Spleen (tissue), 11 donors: ENCODE data around the gene ZNF236. TPM values are rescaled to one million over a fixed set of nuclear protein-coding genes. Genes with fewer than 3 reads are reported as not detected.

Source experiments
- DNase-seq: peaks from one replicate; pipeline ENCODE4 v3.0.0-alpha.2; 2020
- H3K27ac ChIP-seq, 8 donors: fragments of 200-600 bp; sonication (generic) in 7 of 8; 1 replicate in 4 of 8; 2 replicates in 4 of 8; pipeline versions ENCODE4 v1.5.0 to v1.8.0; 2016 to 2021; ENCODE audit warnings: inconsistent platforms in 4 of 8, mild to moderate bottlenecking in 4 of 8, moderate library complexity in 1 of 8
- H3K27me3 ChIP-seq, 7 donors: fragments of 200-600 bp; sonication (generic) in 6 of 7; replicated peaks in 1 of 7; 1 replicate in 4 of 7; 2 replicates in 3 of 7; pipeline versions ENCODE4 v1.5.0 to v1.8.0; 2016 to 2021; ENCODE audit warnings: inconsistent platforms in 3 of 7, mild to moderate bottlenecking in 1 of 7
- H3K36me3 ChIP-seq, 6 donors: fragments of 200-600 bp; sonication (generic) in 5 of 6; 1 replicate in 4 of 6; 2 replicates in 2 of 6; pipeline versions ENCODE4 v1.5.0 to v1.8.0; 2016 to 2021; ENCODE audit warnings: inconsistent platforms in 2 of 6
- H3K4me1 ChIP-seq, 6 donors: fragments of 200-600 bp; sonication (generic) in 5 of 6; 1 replicate in 3 of 6; 2 replicates in 3 of 6; pipeline versions ENCODE4 v1.5.0 to v1.8.0; 2016 to 2021; ENCODE audit warnings: inconsistent platforms in 3 of 6
- H3K4me3 ChIP-seq, 8 donors: fragments of 200-600 bp; sonication (generic) in 7 of 8; 1 replicate in 4 of 8; 2 replicates in 4 of 8; pipeline versions ENCODE4 v1.5.0 to v1.8.0; 2016 to 2021; ENCODE audit warnings: inconsistent platforms in 4 of 8, mild to moderate bottlenecking in 4 of 8, moderate library complexity in 2 of 8
- H3K9me3 ChIP-seq, 8 donors: fragments of 200-600 bp; sonication (generic) in 7 of 8; 1 replicate in 4 of 8; 2 replicates in 4 of 8; pipeline versions ENCODE4 v1.5.0 to v1.8.0; 2016 to 2021; ENCODE audit warnings: inconsistent platforms in 4 of 8
- POLR2A ChIP-seq, 3 donors: fragments of 450-650 bp; IDR thresholded peaks; one replicate each; pipeline ENCODE4 v1.5.1; 2017; ENCODE audit warnings: antibody characterized with exemption in 3 of 3, mild to moderate bottlenecking in 1 of 3
- POLR2AphosphoS5 ChIP-seq, 3 donors: sonication (generic); formaldehyde crosslinking; IDR thresholded peaks; one replicate each; pipeline ENCODE4 v1.5.1; 2017; ENCODE audit warnings: antibody characterized with exemption in 3 of 3
- WGBS, 5 donors: extraction: QIAGEN DNeasy Blood & Tissue Kit in 3 of 5; methylation state at CpG; one replicate each; pipeline versions ENCODE4 v1.1.5 to v1.1.7; 2013 to 2018; 5-methylcytosine and 5-hydroxymethylcytosine counted together
- intact Hi-C: fragments of 100-400 bp; cut with DNase I; formaldehyde crosslinking; loops from one replicate; pipeline ENCODE4 v1.15.0; 2023; ENCODE audit warnings: low total_unique reads
- polyA plus RNA-seq, 3 donors: library from polyadenylated mRNA; stranded (reverse); fragments of 200-250 nt; gene quantifications; one replicate each; pipeline ENCODE4 v1.2.1, GENCODE V29; 2013
- total RNA-seq, 7 donors: library from RNA; depleted of rRNA in 3 of 7; stranded (reverse); fragments of >200 nt in 3 of 7; fragmentation: NEBNext Ultra II Directional in 4 of 7; extraction: Animal tissue kit (Norgen Biotek cat#: 25700) in 4 of 7; gene quantifications; one replicate each; pipeline versions ENCODE4 v1.1.0 to v1.2.1, GENCODE V29; 2016 to 2021
- TF ChIP-seq, protein P1 (sequence below), 11 experiments: fragments of 200-600 bp in 7 of 11; fragments of 450-650 bp in 4 of 11; sonication (generic) in 4 of 11; IDR thresholded peaks in 8 of 11; conservative IDR thresholded peaks in 3 of 11; 1 replicate in 7 of 11; 2 replicates in 4 of 11; pipeline versions ENCODE4 v1.4.0 to v1.8.0; 2016 to 2021; ENCODE audit warnings: antibody characterized with exemption in 11 of 11, inconsistent platforms in 4 of 11, mild to moderate bottlenecking in 1 of 11
- donor health status: healthy with polysubstance abuse.
- donor health status: DM: no; HTN: no; CAD: no; lungs with moderate emphysema.
- donor health status: DM: no; HTN: no; CAD: no.
- donor health status: Bipolar disorder and iron deficiency.
- donor health status: healthy.
- donor health status: DM: no; HTN: no; CAD: no.
- donor health status: DM: yes; HTN: yes; CAD: no.

Gene ZNF236
- total and polyA plus RNA-seq, 10 donors, result 1.5 to 25.4 (median 19.9) TPM

DNA sequence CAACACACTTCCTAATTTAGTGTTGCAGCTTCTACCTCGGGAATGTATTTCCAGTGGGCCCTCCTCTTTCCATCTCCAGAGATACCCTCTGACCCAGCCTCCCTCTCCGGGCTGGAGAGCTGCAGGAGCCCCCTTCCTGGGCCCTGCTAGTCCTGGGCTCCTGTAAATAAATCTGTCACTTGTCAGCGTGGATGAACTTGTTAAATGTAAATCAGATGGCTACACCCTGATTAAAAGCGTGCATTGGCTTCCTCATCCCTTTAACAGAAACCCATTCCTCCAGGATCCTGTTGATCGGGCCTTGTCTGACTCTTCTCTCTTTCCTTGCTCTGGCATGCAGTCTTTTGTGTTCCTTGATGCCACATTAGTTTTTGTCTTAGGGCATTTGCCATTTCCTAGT, 2.4 kb downstream of the ZNF236 start:
- Histone ChIP-seq H3K27ac (peak overlapping the region in 3 of 8 donors; percentile 5 to 99 (median 35)), H3K27me3 (no peaks in the 10 kb centered on the region), H3K9me3 (no peaks in the 10 kb centered on the region), H3K4me3 (no peak overlapping the region), H3K4me1 (peaks cover 13 to 66% (median 36%) of the 10 kb centered on the region in 6 donors), H3K36me3 (no peaks in the 10 kb centered on the region)
- intact Hi-C loops, result no loop called here
- TF ChIP-seq POLR2A (IDR thresholded peaks at IDR 0.05) (no peak), POLR2AphosphoS5 (IDR thresholded peaks at IDR 0.05) (no peak)
- TF ChIP-seq, protein P1, sequence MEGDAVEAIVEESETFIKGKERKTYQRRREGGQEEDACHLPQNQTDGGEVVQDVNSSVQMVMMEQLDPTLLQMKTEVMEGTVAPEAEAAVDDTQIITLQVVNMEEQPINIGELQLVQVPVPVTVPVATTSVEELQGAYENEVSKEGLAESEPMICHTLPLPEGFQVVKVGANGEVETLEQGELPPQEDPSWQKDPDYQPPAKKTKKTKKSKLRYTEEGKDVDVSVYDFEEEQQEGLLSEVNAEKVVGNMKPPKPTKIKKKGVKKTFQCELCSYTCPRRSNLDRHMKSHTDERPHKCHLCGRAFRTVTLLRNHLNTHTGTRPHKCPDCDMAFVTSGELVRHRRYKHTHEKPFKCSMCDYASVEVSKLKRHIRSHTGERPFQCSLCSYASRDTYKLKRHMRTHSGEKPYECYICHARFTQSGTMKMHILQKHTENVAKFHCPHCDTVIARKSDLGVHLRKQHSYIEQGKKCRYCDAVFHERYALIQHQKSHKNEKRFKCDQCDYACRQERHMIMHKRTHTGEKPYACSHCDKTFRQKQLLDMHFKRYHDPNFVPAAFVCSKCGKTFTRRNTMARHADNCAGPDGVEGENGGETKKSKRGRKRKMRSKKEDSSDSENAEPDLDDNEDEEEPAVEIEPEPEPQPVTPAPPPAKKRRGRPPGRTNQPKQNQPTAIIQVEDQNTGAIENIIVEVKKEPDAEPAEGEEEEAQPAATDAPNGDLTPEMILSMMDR (IDR thresholded peaks at IDR 0.05 in 8 of 11, conservative IDR thresholded peaks at IDR 0.05 in 3 of 11), result no peak
- 77 to 85% (median 83%) methylated on average over 5 of the region's 5 CpGs for WGBS, 5 donors
- DNase-seq, result no peak

DNA sequence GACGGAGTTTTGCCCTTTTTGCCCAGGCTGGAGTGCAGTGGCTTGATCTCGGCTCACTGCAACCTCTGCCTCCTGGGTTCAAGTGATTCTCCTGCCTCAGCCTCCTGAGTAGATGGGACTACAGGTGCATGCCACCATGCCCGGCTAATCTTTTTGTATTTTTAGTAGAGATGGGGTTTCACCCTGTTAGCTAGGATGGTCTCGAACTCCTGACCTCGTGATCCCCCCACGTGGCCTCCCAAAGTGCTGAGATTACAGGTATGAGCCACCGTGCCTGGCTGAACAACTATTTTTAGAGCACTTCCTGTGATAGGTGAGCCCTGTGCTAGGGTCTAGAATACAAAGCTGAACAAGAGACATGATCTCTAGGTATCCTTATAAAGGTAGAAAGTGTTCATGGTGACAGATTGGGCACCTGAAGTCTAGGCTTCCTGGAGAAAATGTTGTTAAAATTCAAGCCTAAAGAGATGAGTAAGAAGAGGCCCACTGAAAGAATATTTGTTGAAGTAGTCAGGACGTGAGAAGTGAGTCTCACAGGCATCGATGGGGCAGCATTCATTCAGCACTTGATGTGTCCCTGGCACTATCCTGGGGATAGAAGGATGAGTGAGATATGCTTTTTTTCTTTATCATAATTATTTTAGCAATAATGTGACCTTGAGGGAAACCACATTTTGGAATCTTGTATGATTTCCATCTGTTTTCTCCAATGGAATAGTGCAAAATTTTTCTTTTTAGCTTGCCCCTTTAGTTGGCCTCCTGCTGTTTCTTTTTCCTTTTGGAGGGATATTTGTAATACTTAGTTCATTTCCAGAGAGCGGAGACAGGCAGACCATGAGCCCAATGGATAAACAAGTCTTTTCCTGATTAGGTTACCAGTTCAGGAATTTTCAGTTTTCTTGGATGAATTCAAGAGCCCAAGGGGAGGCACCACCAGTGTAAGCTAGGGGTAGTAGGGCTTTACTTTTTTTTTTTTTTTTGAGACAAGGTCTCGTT, 5.1 kb downstream of the ZNF236 start:
- peaks cover 0 to 12% (median 2%) of the 10 kb centered on the region in 8 donors for H3K9me3 ChIP-seq
- H3K4me3 ChIP-seq, result no peak overlapping the region
- intact Hi-C loops, result no loop called here
- peak overlapping the region in 1 of 8 donors; percentile 27 for H3K27ac ChIP-seq
- no peak for DNase-seq
- 73 to 78% (median 75%) methylated on average over 11 of the region's 11 CpGs for WGBS, 5 donors
- H3K27me3 ChIP-seq, result no peaks in the 10 kb centered on the region
- H3K36me3 ChIP-seq, result no peaks in the 10 kb centered on the region
- no peak for TF ChIP-seq POLR2A (IDR thresholded peaks at IDR 0.05)
- TF ChIP-seq, protein P1 (IDR thresholded peaks at IDR 0.05 in 8 of 11, conservative IDR thresholded peaks at IDR 0.05 in 3 of 11), result no peak
- TF ChIP-seq POLR2AphosphoS5 (IDR thresholded peaks at IDR 0.05), result no peak
- H3K4me1 ChIP-seq, result peaks cover 10 to 49% (median 21%) of the 10 kb centered on the region in 6 donors

DNA sequence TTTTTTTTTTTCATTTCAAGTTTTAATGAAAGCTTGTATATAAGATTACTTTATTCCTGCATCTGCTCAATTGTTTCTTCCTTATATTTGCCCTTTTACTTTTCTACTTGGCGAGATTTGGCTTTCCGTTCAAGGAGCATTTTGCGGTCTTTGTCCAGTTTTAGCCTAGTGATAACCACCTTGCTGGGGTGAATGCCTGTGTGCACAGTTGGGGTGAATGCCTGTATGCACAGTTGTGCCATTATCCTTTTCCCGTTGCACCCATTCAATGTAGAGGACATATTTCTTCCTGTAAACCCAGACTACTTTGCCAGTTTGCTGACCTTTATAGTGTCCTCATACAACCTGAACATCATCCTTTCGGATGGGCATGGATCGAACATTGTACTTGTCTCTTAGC, 12.0 kb downstream of the ZNF236 start:
- intact Hi-C loops, result no loop called here
- H3K4me1 ChIP-seq, result peaks cover 0 to 9% (median 0%) of the 10 kb centered on the region in 6 donors
- H3K36me3 ChIP-seq, result no peaks in the 10 kb centered on the region
- no peak overlapping the region for H3K27ac ChIP-seq
- DNase-seq, result no peak
- no peak overlapping the region for H3K4me3 ChIP-seq
- H3K27me3 ChIP-seq, result no peaks in the 10 kb centered on the region
- peaks cover 0 to 12% (median 2%) of the 10 kb centered on the region in 8 donors for H3K9me3 ChIP-seq
- TF ChIP-seq POLR2AphosphoS5 (IDR thresholded peaks at IDR 0.05) (no peak), POLR2A (IDR thresholded peaks at IDR 0.05) (no peak)
- TF ChIP-seq, protein P1 (IDR thresholded peaks at IDR 0.05 in 8 of 11, conservative IDR thresholded peaks at IDR 0.05 in 3 of 11), result no peak
- WGBS, 5 donors, result 92 to 98% (median 94%) methylated on average over 6 of the region's 6 CpGs

DNA sequence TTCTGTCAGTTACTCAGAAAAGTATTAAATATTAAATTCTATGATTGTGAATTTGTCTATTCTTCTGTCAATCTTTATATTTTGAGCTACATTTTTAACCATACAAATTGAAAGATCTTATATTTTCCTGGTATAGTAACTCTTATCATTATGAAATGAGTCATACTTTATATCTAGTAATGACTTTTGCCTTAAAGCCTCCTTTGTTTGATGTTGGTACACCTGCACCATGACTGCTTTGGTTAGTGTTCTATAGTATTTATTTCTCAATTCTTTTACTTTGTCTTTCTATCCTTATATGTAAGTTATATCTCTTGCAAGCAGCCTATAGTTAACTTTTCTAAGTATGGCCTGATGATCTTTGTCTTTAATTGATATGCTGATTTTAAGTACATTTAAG, 13.0 kb downstream of the ZNF236 start:
- DNase-seq, result no peak

More for the DNA sequence above, 13.0 kb downstream of the ZNF236 start:
- TF ChIP-seq, protein P1 (IDR thresholded peaks at IDR 0.05 in 8 of 11, conservative IDR thresholded peaks at IDR 0.05 in 3 of 11), result no peak
- TF ChIP-seq POLR2A (IDR thresholded peaks at IDR 0.05) (no peak), POLR2AphosphoS5 (IDR thresholded peaks at IDR 0.05) (no peak)
- Histone ChIP-seq H3K9me3 (peaks cover 0 to 12% (median 2%) of the 10 kb centered on the region in 8 donors), H3K27me3 (no peaks in the 10 kb centered on the region), H3K36me3 (no peaks in the 10 kb centered on the region), H3K4me3 (no peak overlapping the region), H3K27ac (no peak overlapping the region), H3K4me1 (peaks cover 0 to 6% (median 0%) of the 10 kb centered on the region in 6 donors)
- intact Hi-C loops, result no loop called here
